HUES64 (cell line): ENCODE data around the gene ACTL8.

Source experiments
- H3K27ac ChIP-seq: 2 replicates; pipeline ENCODE4 v1.7.0; 2013; ENCODE audit warnings: low read depth, low read length, inconsistent platforms
- H3K27me3 ChIP-seq: 2 replicates; pipeline ENCODE4 v1.6.1; 2013; ENCODE audit warnings: mild to moderate bottlenecking, low read length; ENCODE audit not compliant: insufficient read depth
- H3K36me3 ChIP-seq: 2 replicates; pipeline ENCODE4 v1.6.1; 2013; ENCODE audit warnings: mild to moderate bottlenecking, low read length; ENCODE audit not compliant: insufficient read depth
- H3K4me1 ChIP-seq: 2 replicates; pipeline ENCODE4 v1.6.1; 2013; ENCODE audit warnings: mild to moderate bottlenecking, low read length, moderate library complexity; ENCODE audit not compliant: insufficient read depth
- H3K4me3 ChIP-seq: 2 replicates; pipeline ENCODE4 v1.5.1; 2013; ENCODE audit warnings: mild to moderate bottlenecking, low read length, moderate library complexity
- H3K9ac ChIP-seq: 2 replicates; pipeline ENCODE4 v1.6.1; 2013; ENCODE audit warnings: mild to moderate bottlenecking, low read depth, low read length
- H3K9me3 ChIP-seq: 2 replicates; pipeline ENCODE4 v1.6.1; 2013; ENCODE audit warnings: low read depth, low read length; ENCODE audit not compliant: insufficient read depth
- WGBS: fragments of 150-250, 120-280 bp; methylation state at CpG from one replicate; pipeline ENCODE4 v1.1.7; 2013; ENCODE audit warnings: missing lambda C conversion rate; 5-methylcytosine and 5-hydroxymethylcytosine counted together

ACTL8 gene

DNA sequence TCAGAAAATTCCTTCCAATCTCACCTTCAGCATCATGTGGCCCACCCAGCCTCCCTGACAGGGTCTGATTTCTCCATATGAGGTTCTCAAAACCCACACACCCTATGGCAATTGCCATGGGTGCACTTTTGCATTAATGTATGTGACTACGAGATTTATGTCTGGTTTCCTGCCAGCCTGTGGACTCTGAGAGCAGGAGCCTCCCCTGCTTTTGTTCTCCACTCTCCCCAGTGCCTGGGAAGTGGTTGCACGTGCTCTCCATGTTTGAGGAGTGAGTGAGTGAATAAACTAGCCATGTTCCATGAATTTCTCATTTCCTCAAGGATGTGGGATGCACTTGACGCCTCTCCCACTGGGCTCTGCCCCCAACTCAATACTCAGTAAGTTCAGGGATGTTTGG is 91.2 kb downstream of the ACTL8 start:
- Histone ChIP-seq H3K36me3 (no peaks in the 10 kb centered on the region), H3K4me1 (no peaks in the 10 kb centered on the region), H3K27ac (no peak overlapping the region), H3K9ac (no peak overlapping the region), H3K4me3 (no peak overlapping the region), H3K9me3 (no peaks in the 10 kb centered on the region), H3K27me3 (no peaks in the 10 kb centered on the region; the same call in 1 of the 2 replicates)
- WGBS, result 82% methylated on average over 3 of the region's 3 CpGs

DNA sequence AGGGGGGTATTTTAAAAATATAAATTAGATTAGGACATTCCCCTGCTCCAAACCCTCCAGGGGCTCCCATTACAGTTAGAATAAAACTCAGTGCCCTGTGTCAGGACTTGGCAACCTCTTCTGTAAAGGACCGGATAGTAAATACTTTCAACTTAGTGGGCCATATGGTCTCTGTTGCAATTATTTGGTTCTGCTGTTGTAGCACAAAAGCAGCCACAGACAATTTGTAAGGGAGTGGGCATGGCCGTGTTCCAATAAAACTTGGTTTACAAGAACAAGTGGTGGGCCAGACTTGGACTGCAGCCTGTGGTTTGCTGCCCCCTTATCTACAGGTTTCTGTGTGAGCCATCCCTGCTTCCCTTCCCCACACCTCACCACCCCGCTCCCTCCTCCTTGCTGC is 92.0 kb downstream of the ACTL8 start:
- H3K9me3 ChIP-seq, result no peaks in the 10 kb centered on the region
- WGBS, result 87% methylated on average over 3 of the region's 3 CpGs
- H3K27me3 ChIP-seq, result no peaks in the 10 kb centered on the region; the same call in 1 of the 2 replicates
- H3K36me3 ChIP-seq, result no peaks in the 10 kb centered on the region
- no peak overlapping the region for H3K27ac ChIP-seq
- no peak overlapping the region; the same call in 1 of the 2 replicates for H3K9ac ChIP-seq
- no peak overlapping the region for H3K4me3 ChIP-seq
- H3K4me1 ChIP-seq, result no peaks in the 10 kb centered on the region

DNA sequence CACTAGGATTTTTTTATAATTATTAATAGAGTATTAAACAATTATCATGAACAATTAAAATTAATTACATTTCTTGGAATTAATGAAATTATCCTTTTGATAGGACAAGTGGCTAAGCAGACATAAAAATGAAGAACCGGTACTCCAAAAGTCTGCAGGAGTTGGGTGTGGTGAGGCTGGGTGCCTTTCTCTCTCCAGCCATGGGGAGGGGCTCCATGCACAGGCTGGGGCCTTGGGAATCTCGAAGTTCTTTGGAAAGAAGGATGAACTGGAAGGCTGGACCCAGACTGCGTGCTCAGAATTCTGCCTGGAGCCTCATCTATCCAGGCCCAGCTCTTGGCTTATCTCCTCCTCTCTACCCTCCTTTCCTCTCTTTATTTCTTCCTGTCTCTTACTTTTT is 94.1 kb downstream of the ACTL8 start:
- 82% methylated on average over 3 of the region's 3 CpGs for WGBS
- Histone ChIP-seq H3K4me1 (no peaks in the 10 kb centered on the region), H3K27me3 (no peaks in the 10 kb centered on the region; the same call in 1 of the 2 replicates), H3K9ac (no peak overlapping the region), H3K36me3 (no peaks in the 10 kb centered on the region), H3K27ac (no peak overlapping the region), H3K9me3 (no peaks in the 10 kb centered on the region), H3K4me3 (no peak overlapping the region)

DNA sequence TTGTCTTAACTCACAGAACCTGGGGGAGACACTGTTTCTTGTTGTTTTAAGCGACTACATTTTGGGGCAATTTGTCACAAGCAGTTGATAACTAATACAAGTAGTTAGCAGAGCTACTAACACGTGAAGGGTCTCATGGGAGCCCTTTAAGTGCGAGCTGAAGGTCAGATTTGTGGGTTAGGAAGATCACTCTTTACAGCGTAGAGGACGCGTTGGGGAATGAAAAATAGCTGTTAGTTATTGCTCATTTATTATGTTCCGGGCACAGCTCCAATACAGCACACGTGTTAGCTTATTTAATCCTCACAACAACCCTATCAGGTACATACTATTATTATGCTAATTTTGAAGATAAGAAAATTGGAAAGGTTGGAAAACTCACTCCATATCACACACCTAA is 95.9 kb downstream of the ACTL8 start:
- H3K4me3 ChIP-seq, result no peak overlapping the region
- WGBS, result 89% methylated on average over 6 of the region's 8 CpGs
- no peak overlapping the region for H3K9ac ChIP-seq
- no peaks in the 10 kb centered on the region for H3K4me1 ChIP-seq
- H3K27me3 ChIP-seq, result no peaks in the 10 kb centered on the region; the same call in 1 of the 2 replicates
- no peaks in the 10 kb centered on the region for H3K36me3 ChIP-seq
- no peaks in the 10 kb centered on the region for H3K9me3 ChIP-seq
- no peak overlapping the region for H3K27ac ChIP-seq

DNA sequence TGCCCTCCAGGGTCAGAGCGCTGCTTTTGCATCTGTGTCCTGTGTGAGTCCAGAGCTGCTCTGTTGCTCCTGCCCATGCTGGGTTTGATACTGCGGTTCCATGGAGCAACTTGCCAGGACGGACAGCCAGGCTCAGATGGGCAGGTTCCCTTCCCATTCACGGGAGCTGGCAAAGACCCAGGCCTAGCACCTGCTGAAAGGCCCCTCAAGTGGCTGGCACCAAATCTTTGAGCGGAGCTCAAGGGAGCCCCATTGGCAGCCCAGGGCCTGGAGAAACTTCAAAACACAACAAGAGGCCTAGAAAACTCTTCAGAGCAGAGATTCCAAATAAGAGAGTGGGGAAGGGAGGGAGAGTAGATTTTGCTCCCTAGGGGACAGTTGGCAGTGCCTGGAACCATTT is 97.2 kb downstream of the ACTL8 start:
- Histone ChIP-seq H3K27me3 (no peaks in the 10 kb centered on the region), H3K9ac (no peak overlapping the region), H3K27ac (no peak overlapping the region), H3K4me1 (no peaks in the 10 kb centered on the region), H3K9me3 (no peaks in the 10 kb centered on the region), H3K36me3 (no peaks in the 10 kb centered on the region), H3K4me3 (no peak overlapping the region)
- 94% methylated on average over 5 of the region's 5 CpGs for WGBS

DNA sequence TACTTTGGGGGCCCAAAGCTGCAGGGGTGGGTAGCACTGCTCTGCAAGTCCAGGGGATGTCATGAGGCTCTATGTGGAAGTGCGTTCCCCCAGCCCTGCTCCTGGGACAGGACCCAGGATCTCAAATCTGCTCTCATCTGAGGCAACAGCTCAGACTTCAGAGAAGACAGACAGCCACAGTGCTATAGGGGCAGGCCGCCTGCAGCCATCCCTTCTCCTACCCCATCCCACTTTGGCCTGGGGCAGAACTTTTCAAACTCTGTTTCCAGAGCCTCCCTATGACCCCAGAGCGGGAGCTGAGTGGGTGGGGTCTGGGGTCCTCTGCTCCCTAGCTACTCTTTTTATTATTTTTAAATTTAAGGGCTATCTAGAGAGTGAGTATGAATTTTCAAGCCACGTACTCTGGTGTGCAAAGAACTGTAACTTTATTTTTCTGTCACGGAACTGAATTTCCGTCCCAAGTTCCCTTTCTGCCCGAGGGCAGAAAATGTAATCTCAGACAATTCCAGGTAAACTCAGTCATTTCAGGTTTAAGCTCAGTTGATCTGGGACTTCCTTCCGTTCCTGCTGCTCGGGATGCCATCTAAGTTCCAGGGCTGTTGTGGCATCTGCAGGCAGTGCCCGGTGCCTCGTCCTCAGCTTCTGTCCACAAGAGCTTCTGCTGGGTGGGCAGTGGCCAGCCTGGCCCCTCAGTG is 98.3 kb downstream of the ACTL8 start:
- Histone ChIP-seq H3K9me3 (no peaks in the 10 kb centered on the region), H3K27ac (no peak overlapping the region), H3K36me3 (no peaks in the 10 kb centered on the region), H3K9ac (no peak overlapping the region), H3K27me3 (no peaks in the 10 kb centered on the region), H3K4me1 (no peaks in the 10 kb centered on the region), H3K4me3 (no peak overlapping the region)
- 91% methylated on average over 10 of the region's 11 CpGs for WGBS

DNA sequence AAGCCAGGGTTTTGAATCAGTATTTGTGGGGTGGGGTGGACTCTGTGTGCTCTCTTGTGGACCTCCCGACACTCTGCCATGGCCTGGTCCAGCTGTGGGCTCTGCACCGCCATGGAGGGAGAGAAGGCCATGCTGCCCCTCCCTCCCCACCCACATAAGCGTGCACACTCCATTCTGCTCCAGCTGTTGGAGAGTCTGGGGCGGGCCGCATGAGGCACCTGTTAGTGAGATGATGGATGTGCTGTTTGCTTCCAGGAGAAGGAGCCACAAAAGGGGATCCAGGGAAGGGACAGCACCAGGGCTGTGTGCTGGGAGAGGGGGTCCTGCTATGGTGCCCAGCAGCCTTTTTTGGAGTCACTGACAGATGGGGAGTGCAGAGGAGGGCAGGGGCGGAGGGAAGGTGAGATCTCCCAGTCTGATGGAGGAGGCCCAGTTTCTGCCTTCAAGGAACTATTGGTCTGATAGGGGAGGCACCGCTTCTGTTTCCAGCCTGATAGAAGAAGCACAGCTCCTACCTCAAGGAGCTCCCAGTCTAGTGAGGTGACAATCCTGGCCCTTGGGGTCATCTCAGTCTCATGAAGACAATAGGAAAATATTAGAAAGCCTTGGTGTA is 101.5 kb downstream of the ACTL8 start:
- H3K27ac ChIP-seq, result no peak overlapping the region
- H3K4me3 ChIP-seq, result no peak overlapping the region
- no peaks in the 10 kb centered on the region for H3K9me3 ChIP-seq
- H3K27me3 ChIP-seq, result no peaks in the 10 kb centered on the region
- H3K4me1 ChIP-seq, result no peaks in the 10 kb centered on the region
- WGBS, result 88% methylated on average over 7 of the region's 7 CpGs
- H3K36me3 ChIP-seq, result no peaks in the 10 kb centered on the region
- H3K9ac ChIP-seq, result no peak overlapping the region

DNA sequence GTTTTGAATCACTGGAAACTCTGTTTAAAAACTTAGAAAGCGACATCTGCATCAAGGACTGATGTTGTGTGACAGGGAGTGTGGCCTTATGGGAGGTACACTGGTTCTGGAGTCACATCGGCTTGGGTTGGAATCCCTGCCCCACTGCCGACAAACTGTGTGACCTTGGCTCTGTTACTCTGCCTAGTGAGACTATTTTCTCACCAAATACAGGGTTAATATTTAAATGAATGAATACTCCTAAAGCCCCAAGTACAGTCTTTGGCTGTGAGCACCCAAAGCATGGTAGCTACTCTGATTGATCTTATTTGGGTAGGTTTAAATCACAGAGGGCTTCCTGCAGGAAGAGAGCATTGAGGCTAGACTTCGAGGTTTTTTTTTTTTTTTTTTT is 102.0 kb downstream of the ACTL8 start:
- Histone ChIP-seq H3K27ac (no peak overlapping the region), H3K36me3 (no peaks in the 10 kb centered on the region), H3K9me3 (no peaks in the 10 kb centered on the region), H3K4me1 (0 out of 2 replicates have a peak, but pooled peaks cover 4% of the 10 kb centered on the region), H3K27me3 (no peaks in the 10 kb centered on the region), H3K4me3 (no peak overlapping the region), H3K9ac (no peak overlapping the region)
- WGBS, result 94% methylated on average over 3 of the region's 4 CpGs

DNA sequence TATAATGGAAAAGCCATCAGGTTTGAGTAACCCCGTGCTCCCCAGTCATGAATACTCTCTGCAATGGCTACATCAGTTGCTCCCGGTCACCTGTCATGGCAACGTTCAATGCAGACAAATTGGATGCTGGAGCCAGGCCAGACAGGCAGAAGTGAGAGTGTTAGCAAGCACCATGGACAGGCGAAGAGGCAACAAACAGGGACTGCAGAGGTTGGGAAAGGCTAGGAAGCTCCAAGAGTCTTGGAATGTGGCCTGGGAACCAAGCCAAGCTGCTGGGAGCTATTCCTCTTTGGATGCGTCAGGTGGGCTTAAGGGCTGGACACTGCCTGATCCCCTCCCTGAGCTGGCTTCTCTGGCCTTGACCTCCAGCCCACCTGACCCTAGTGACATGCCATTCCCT is 102.9 kb downstream of the ACTL8 start:
- no peaks in the 10 kb centered on the region for H3K9me3 ChIP-seq
- no peak overlapping the region for H3K27ac ChIP-seq
- H3K4me1 ChIP-seq, result 0 out of 2 replicates have a peak, but pooled peaks cover 7% of the 10 kb centered on the region
- H3K27me3 ChIP-seq, result no peaks in the 10 kb centered on the region
- no peak overlapping the region for H3K9ac ChIP-seq
- 92% methylated on average over 5 of the region's 5 CpGs for WGBS
- H3K36me3 ChIP-seq, result no peaks in the 10 kb centered on the region
- H3K4me3 ChIP-seq, result no peak overlapping the region

DNA sequence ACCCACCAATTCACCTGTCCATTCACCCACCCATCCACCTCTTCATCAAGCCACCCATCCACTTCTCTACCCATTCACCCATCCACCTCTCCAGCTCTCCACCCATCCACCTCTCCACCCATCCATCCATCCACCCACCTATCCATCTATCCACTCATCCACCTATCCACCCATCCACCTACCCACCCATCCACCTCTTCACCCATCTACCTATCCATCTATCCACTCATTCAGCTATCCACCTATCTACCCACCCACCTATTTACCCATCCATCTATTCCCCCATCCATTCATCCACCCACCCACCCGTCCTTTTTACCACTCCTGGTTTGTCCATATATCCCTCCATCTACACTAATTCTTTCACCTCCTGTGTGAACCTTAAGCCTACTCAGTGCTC is 105.7 kb downstream of the ACTL8 start:
- Histone ChIP-seq H3K4me1 (0 out of 2 replicates have a peak, but pooled peaks cover 7% of the 10 kb centered on the region), H3K27ac (no peak overlapping the region), H3K9ac (no peak overlapping the region), H3K4me3 (no peak overlapping the region), H3K36me3 (no peaks in the 10 kb centered on the region), H3K9me3 (no peaks in the 10 kb centered on the region), H3K27me3 (no peaks in the 10 kb centered on the region)
- 89% methylated on average over 1 of the region's 1 CpG for WGBS

DNA sequence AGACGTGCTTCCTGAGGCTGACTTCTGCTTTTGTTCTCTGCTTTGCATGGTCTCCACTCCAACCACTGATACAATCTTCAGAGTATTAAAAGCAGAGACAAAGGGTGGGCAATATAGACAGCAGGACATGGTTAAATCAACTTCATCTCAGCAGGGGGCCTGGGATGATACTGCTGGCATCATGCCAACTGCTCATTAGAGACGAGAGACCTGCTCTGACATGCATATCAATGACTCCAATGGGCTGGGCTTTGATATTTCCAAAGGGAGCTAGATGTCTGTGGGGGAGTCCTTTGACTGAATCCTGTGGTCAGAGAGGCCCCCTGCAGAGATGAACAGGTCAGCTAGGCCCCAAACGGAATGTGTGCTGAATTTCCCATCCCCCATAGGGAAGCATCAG is 106.6 kb downstream of the ACTL8 start:
- H3K27ac ChIP-seq, result no peak overlapping the region
- 37% methylated on average over 3 of the region's 3 CpGs for whole genome bisulfite sequencing
- no peak overlapping the region for H3K9ac ChIP-seq
- H3K4me3 ChIP-seq, result no peak overlapping the region
- H3K27me3 ChIP-seq, result no peaks in the 10 kb centered on the region
- no peaks in the 10 kb centered on the region for H3K36me3 ChIP-seq
- H3K9me3 ChIP-seq, result no peaks in the 10 kb centered on the region
- H3K4me1 ChIP-seq, result 0 out of 2 replicates have a peak, but pooled peaks cover 14% of the 10 kb centered on the region
